ENCODE results near the gene CIRBP. TPM values are rescaled to one million over a fixed set of nuclear protein-coding genes. Genes with fewer than 3 reads are reported as not detected.

Gene CIRBP
- total and polyA plus RNA-seq, 2 donors (not counting 1 experiment from before 2014, with no cell fraction given), result 643 to 1,164 TPM

GRCh38 chr19:1220976-1221903 lies 47.9 kb upstream of the CIRBP start:
- Histone ChIP-seq H3K9me3 (ENCODE audit: control extremely low read depth in 1 of 3, control insufficient read depth in 2 of 3, insufficient read depth in 1 of 3, low read length in 2 of 3) (no peaks in the 10 kb centered on the region), H3K4me1 (ENCODE audit: control insufficient read depth in 2 of 2, insufficient read depth in 2 of 2, low read length in 2 of 2) (no peaks in the 10 kb centered on the region), H2AFZ (ENCODE audit: insufficient read depth, low read depth, low read length, poor library complexity, severe bottlenecking) (no peak overlapping the region), H3K27me3 (replicated peaks in 1 of 4; ENCODE audit: control extremely low read depth in 1 of 4, control insufficient read depth in 3 of 4, insufficient read depth in 4 of 4, low read length in 3 of 4) (no peaks in the 10 kb centered on the region), H3K36me3 (replicated peaks in 1 of 2; ENCODE audit: control extremely low read depth in 1 of 2, control insufficient read depth in 1 of 2, extremely low read depth in 1 of 2, insufficient read depth in 2 of 2, low read length in 1 of 2) (peaks cover 0 to 36% of the 10 kb centered on the region in 2 experiments), H4K20me1 (ENCODE audit: control insufficient read depth, insufficient read depth, low read length, poor library complexity, severe bottlenecking) (peaks cover 58% of the 10 kb centered on the region), H3K4me3 (ENCODE audit: control extremely low read depth in 1 of 5, extremely low read depth in 1 of 5, insufficient read depth in 1 of 5, low read depth in 2 of 5, low read length in 4 of 5) (no peak overlapping the region), H3K9ac (ENCODE audit: low read length) (no peak overlapping the region), H3K79me2 (ENCODE audit: control insufficient read depth, insufficient read depth, low read length) (peaks cover 46% of the 10 kb centered on the region), H3K27ac (ENCODE audit: low read length in 2 of 2) (no peak overlapping the region), H3K4me2 (replicated peaks; ENCODE audit: low read depth, low read length, poor library complexity, severe bottlenecking) (no peak overlapping the region)
- no peak overlapping the region for H3K27ac Mint-ChIP-seq
- H3K27me3 Mint-ChIP-seq, result no peaks in the 10 kb centered on the region
- H3K4me3 Mint-ChIP-seq, result no peak overlapping the region
- intact Hi-C loops (cut with micrococcal nuclease), result no loop called here
- DNase-seq, result no peak
- H3K4me1 Mint-ChIP-seq, result peaks cover 4% of the 10 kb centered on the region
- 88% methylated on average over 34 of the region's 38 CpGs for WGBS (ENCODE audit: insufficient coverage)
- TF ChIP-seq, protein P1, sequence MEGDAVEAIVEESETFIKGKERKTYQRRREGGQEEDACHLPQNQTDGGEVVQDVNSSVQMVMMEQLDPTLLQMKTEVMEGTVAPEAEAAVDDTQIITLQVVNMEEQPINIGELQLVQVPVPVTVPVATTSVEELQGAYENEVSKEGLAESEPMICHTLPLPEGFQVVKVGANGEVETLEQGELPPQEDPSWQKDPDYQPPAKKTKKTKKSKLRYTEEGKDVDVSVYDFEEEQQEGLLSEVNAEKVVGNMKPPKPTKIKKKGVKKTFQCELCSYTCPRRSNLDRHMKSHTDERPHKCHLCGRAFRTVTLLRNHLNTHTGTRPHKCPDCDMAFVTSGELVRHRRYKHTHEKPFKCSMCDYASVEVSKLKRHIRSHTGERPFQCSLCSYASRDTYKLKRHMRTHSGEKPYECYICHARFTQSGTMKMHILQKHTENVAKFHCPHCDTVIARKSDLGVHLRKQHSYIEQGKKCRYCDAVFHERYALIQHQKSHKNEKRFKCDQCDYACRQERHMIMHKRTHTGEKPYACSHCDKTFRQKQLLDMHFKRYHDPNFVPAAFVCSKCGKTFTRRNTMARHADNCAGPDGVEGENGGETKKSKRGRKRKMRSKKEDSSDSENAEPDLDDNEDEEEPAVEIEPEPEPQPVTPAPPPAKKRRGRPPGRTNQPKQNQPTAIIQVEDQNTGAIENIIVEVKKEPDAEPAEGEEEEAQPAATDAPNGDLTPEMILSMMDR (IDR thresholded peaks at IDR 0.05), result no peak
- ChIA-PET POLR2A (interaction anchor here (0.6 to 0.9 kb wide), 3 partner anchors 48 to 1756 kb away, joined by 3 to 5 read pairs (median 4); partner anchors contain the start of gene CIRBP), CTCF (interaction anchor here (0.9 kb wide), 1 partner anchor 17 kb away, joined by 4 read pairs; no protein-coding TSS in a partner anchor)
- H3K9me3 Mint-ChIP-seq (ENCODE audit: insufficient read depth), result no peaks in the 10 kb centered on the region
- ATAC-seq (ENCODE audit: low read depth), result no peak

DNA sequence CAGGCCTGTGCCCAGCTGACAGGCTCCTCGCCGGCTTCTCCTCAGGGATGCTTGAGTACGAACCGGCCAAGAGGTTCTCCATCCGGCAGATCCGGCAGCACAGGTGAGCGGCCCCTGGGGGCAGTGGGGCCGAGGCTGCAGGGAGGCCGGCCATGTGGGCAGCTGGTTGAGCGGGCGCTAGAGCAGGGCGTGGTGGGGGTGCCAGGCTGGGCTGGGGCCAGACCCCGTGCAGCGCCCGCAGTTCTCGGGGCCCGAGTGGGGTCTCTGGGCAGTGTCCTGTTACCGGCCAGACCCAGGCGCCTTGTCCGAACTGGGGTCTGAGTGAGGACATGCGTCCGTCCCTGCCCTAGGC lies 47.3 kb upstream of the CIRBP start:
- no peak overlapping the region for H2AFZ ChIP-seq (ENCODE audit: insufficient read depth, low read depth, low read length, poor library complexity, severe bottlenecking)
- H3K9me3 ChIP-seq (ENCODE audit: control extremely low read depth in 1 of 3, control insufficient read depth in 2 of 3, insufficient read depth in 1 of 3, low read length in 2 of 3), result no peaks in the 10 kb centered on the region
- H3K4me1 ChIP-seq (ENCODE audit: control insufficient read depth in 2 of 2, insufficient read depth in 2 of 2, low read length in 2 of 2), result no peaks in the 10 kb centered on the region
- ATAC-seq (ENCODE audit: low read depth), result no peak
- no peaks in the 10 kb centered on the region for H3K9me3 Mint-ChIP-seq (ENCODE audit: insufficient read depth)
- H3K4me2 ChIP-seq (replicated peaks; ENCODE audit: low read depth, low read length, poor library complexity, severe bottlenecking), result no peak overlapping the region
- intact Hi-C loops (cut with micrococcal nuclease), result no loop called here
- H3K4me3 Mint-ChIP-seq, result no peak overlapping the region
- no peak overlapping the region for H3K27ac Mint-ChIP-seq
- ChIA-PET CTCF (no interaction called here), POLR2A (interaction anchor here (0.9 kb wide), 1 partner anchor 47 kb away, joined by 4 read pairs; the partner anchor contains the start of gene CIRBP)
- no peaks in the 10 kb centered on the region for H3K27me3 ChIP-seq (replicated peaks in 1 of 4; ENCODE audit: control extremely low read depth in 1 of 4, control insufficient read depth in 3 of 4, insufficient read depth in 4 of 4, low read length in 3 of 4)
- peaks cover 53% of the 10 kb centered on the region for H4K20me1 ChIP-seq (ENCODE audit: control insufficient read depth, insufficient read depth, low read length, poor library complexity, severe bottlenecking)
- DNase-seq, result no peak
- no peak overlapping the region for H3K27ac ChIP-seq (ENCODE audit: low read length in 2 of 2)
- H3K9ac ChIP-seq (ENCODE audit: low read length), result no peak overlapping the region
- peaks cover 0 to 37% of the 10 kb centered on the region in 2 experiments for H3K36me3 ChIP-seq (replicated peaks in 1 of 2; ENCODE audit: control extremely low read depth in 1 of 2, control insufficient read depth in 1 of 2, extremely low read depth in 1 of 2, insufficient read depth in 2 of 2, low read length in 1 of 2)
- H3K4me1 Mint-ChIP-seq, result peaks cover 4% of the 10 kb centered on the region
- H3K27me3 Mint-ChIP-seq, result no peaks in the 10 kb centered on the region
- H3K79me2 ChIP-seq (ENCODE audit: control insufficient read depth, insufficient read depth, low read length), result peaks cover 40% of the 10 kb centered on the region
- WGBS (ENCODE audit: insufficient coverage), result 97% methylated on average over 22 of the region's 22 CpGs
- no peak overlapping the region for H3K4me3 ChIP-seq (ENCODE audit: control extremely low read depth in 1 of 5, extremely low read depth in 1 of 5, insufficient read depth in 1 of 5, low read depth in 2 of 5, low read length in 4 of 5)
- no peak for TF ChIP-seq EZH2 (IDR thresholded peaks at IDR 0.05; ENCODE audit: borderline replicate concordance, insufficient read depth, low read depth, low read length, poor library complexity, severe bottlenecking)
- TF ChIP-seq, protein P1 (IDR thresholded peaks at IDR 0.05), result no peak
